Osteoblast (primary cell): Measurements from ENCODE around the gene PDLIM5. TPM values are rescaled to one million over a fixed set of nuclear protein-coding genes. Genes with fewer than 3 reads are reported as not detected.

Source experiments
- DNase-seq: peaks from one replicate; pipeline ENCODE4 v3.0.0; 2011; ENCODE audit warnings: low spot score, mixed read lengths; ENCODE audit not compliant: insufficient read length; ENCODE audit errors: missing footprints
- H2AFZ ChIP-seq: 2 replicates; pipeline ENCODE4 v1.6.0; 2011; ENCODE audit warnings: mild to moderate bottlenecking, low read length
- H3K27ac ChIP-seq: 2 replicates; pipeline ENCODE4 v1.5.1; 2011; ENCODE audit warnings: mild to moderate bottlenecking, low read depth, low read length, moderate library complexity
- H3K27me3 ChIP-seq: 2 replicates; pipeline ENCODE4 v1.6.0; 2012; ENCODE audit warnings: mild to moderate bottlenecking, control low read depth, inconsistent platforms, low read length, moderate library complexity; ENCODE audit not compliant: insufficient read depth
- H3K36me3 ChIP-seq: 2 replicates; pipeline ENCODE4 v1.5.1; 2011; ENCODE audit warnings: mild to moderate bottlenecking, low read length, control low read depth, moderate library complexity; ENCODE audit not compliant: insufficient read depth
- H3K4me1 ChIP-seq: 2 replicates; pipeline ENCODE4 v1.5.1; 2011; ENCODE audit warnings: mild to moderate bottlenecking, low read length, control low read depth, moderate library complexity; ENCODE audit not compliant: insufficient read depth
- H3K4me2 ChIP-seq: 2 replicates; pipeline ENCODE4 v1.6.0; 2011; ENCODE audit warnings: mild to moderate bottlenecking, low read length; ENCODE audit not compliant: insufficient read depth
- H3K4me3 ChIP-seq: fragments of 200-600 bp; sonication (generic); 3 replicates; pipeline ENCODE4 v1.5.1; 2012; ENCODE audit warnings: mild to moderate bottlenecking, low read length, inconsistent platforms; ENCODE audit not compliant: insufficient read depth
- H3K79me2 ChIP-seq: 2 replicates; pipeline ENCODE4 v1.6.0; 2012; ENCODE audit warnings: mild to moderate bottlenecking, low read length, control low read depth, inconsistent platforms; ENCODE audit not compliant: insufficient read depth
- H3K9me3 ChIP-seq: 2 replicates; pipeline ENCODE4 v1.5.1; 2011; ENCODE audit warnings: low read depth, low read length, control low read depth
- H4K20me1 ChIP-seq: 2 replicates; pipeline ENCODE4 v1.6.0; 2012; ENCODE audit warnings: mild to moderate bottlenecking, low read length, control low read depth; ENCODE audit not compliant: insufficient read depth
- CTCF ChIP-seq: IDR thresholded peaks from 2 replicates; pipeline ENCODE4 v1.5.1; 2011; ENCODE audit warnings: mild to moderate bottlenecking, low read depth, low read length, moderate library complexity; ENCODE audit errors: extremely low read depth
- total RNA-seq: library from RNA; depleted of rRNA; stranded (reverse); fragments of >200 nt; gene quantifications from 2 replicates; pipeline ENCODE4 v1.2.3, GENCODE V29; 2012

The PDLIM5 gene
- total RNA-seq, 1 donor, result 312 TPM

GRCh38 chr4:94491322-94491721 is 39.6 kb downstream of the PDLIM5 start:
- Histone ChIP-seq H4K20me1 (peaks cover 26% of the 10 kb centered on the region), H3K27ac (peak overlapping the region; percentile 79), H3K9me3 (no peaks in the 10 kb centered on the region), H3K4me1 (peaks cover 37% of the 10 kb centered on the region), H3K36me3 (peaks cover 16% of the 10 kb centered on the region), H2AFZ (no peak overlapping the region), H3K4me2 (peak overlapping the region; percentile 66), H3K4me3 (no peak overlapping the region), H3K79me2 (peaks cover 93% of the 10 kb centered on the region), H3K27me3 (no peaks in the 10 kb centered on the region)
- no peak for TF ChIP-seq CTCF
- no peak for DNase-seq

GRCh38 chr4:94495408-94495807 is 43.7 kb downstream of the PDLIM5 start:
- Histone ChIP-seq H4K20me1 (peaks cover 11% of the 10 kb centered on the region), H3K27me3 (no peaks in the 10 kb centered on the region), H3K4me2 (no peak overlapping the region), H3K27ac (peak overlapping the region; percentile 5), H3K4me1 (peaks cover 14% of the 10 kb centered on the region), H3K9me3 (no peaks in the 10 kb centered on the region), H3K4me3 (no peak overlapping the region), H3K36me3 (peaks cover 17% of the 10 kb centered on the region), H2AFZ (no peak overlapping the region), H3K79me2 (peaks cover 94% of the 10 kb centered on the region)
- no peak for DNase-seq
- no peak for TF ChIP-seq CTCF

GRCh38 chr4:94497690-94498089 is 45.9 kb downstream of the PDLIM5 start:
- no peak overlapping the region for H2AFZ ChIP-seq
- H3K4me3 ChIP-seq, result no peak overlapping the region
- no peaks in the 10 kb centered on the region for H3K27me3 ChIP-seq
- no peaks in the 10 kb centered on the region for H3K9me3 ChIP-seq
- no peaks in the 10 kb centered on the region for H3K4me1 ChIP-seq
- H3K4me2 ChIP-seq, result no peak overlapping the region
- no peak for TF ChIP-seq CTCF
- peaks cover 17% of the 10 kb centered on the region for H3K36me3 ChIP-seq
- no peak for DNase-seq
- peaks cover 92% of the 10 kb centered on the region for H3K79me2 ChIP-seq
- no peak overlapping the region for H3K27ac ChIP-seq
- peaks cover 5% of the 10 kb centered on the region for H4K20me1 ChIP-seq

GRCh38 chr4:94498502-94498901 is 46.8 kb downstream of the PDLIM5 start:
- Histone ChIP-seq H3K27ac (no peak overlapping the region), H2AFZ (no peak overlapping the region), H3K79me2 (peaks cover 93% of the 10 kb centered on the region), H3K36me3 (peaks cover 17% of the 10 kb centered on the region), H3K27me3 (no peaks in the 10 kb centered on the region), H3K4me3 (no peak overlapping the region), H3K4me2 (no peak overlapping the region), H3K4me1 (no peaks in the 10 kb centered on the region), H4K20me1 (peaks cover 5% of the 10 kb centered on the region), H3K9me3 (no peaks in the 10 kb centered on the region)
- TF ChIP-seq CTCF, result no peak
- no peak for DNase-seq
